Inflammatory macrophage (primary cell): ENCODE measurements around the gene TBC1D21.
A peak's percentile ranks its signal among the peaks of the same experiment; 100 is the strongest.

Experiments
- DNase-seq, 2 donors: peaks; one replicate each; pipeline ENCODE4 v3.0.0-alpha.2; 2020 to 2022

Gene TBC1D21

DNA sequence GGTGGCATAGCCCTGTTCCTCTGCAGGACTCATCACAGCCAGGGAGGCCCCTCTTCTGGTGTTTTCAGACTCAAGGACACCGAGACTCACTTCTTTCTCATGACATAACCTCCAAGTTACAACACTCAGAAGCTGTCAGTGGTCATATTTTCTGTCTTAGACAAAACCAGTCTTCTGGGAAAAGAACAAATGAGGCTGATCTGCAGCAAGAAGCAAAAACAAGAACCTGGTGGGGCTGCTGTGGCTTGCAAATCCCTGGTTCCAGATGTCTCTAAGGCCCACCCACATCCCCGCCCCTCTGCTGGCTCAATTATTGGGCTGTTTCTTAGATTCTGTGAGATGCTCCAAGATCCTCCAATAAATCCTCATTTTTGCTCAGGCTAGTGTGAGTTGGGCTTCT, 36.3 kb downstream of the TBC1D21 start:
- no peak for DNase-seq

DNA sequence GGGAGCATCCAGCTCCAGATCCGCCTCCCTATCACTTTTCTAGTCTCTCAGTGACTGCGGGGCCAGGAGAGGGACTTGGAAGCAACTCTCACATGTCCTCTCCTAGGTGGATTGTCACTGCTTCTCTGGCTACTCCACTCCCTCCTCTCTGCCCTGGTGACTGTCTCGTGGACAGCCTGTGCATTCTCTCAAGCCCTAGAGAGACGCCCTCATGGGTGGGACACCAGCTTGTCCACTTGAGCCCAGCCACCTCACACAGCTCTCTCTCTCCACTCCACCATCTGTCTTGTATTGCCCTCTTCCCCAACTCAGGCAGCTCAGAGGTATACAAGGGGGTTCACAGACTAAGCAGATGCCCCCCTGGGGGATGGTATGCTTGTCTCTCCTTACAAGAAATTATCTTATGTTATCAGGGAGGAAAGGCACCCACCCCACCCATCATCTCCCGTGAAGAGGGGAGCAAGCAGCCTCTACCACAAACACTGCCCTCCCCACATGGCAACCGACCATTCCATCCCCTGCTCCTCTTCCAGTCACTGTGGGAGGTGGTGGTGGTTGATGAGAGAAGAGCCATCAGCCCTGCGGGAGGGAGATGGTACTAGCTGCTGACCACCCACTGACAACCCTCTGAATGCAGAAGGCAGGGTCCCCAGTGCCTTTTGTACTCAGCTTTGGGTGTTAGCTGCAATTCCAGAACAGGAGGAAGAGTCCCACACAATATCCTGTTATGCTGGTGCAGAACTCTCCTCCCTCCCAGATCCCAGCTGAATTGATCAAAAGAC, 37.3 kb downstream of the TBC1D21 start:
- DNase-seq = no peak

DNA sequence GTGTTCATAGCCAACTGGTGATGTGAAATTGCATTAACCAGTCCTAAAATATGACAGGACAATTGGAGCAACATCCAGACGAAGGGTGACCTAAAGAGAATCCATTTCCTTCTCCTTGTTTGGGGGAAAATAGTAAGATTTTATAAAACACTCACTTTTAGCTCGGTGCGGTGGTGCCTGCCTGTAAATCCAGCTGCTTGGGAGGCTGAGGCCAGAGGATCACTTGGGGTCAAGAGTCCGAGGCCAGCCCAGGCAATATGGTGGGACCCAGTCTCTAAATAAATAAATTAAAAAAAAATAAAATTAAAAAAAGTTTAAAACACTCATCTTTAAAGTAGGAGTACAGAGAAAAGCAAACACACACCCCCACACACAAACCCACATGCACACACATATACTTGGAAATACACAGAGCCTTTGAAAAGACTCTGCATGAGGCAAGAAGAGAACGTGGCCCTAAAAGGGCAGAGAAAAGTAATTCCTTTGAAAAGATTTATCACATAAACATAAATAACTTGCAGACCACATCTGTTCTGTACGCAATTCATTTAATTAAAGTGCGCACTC, 38.7 kb downstream of the TBC1D21 start:
- DNase-seq = no peak

DNA sequence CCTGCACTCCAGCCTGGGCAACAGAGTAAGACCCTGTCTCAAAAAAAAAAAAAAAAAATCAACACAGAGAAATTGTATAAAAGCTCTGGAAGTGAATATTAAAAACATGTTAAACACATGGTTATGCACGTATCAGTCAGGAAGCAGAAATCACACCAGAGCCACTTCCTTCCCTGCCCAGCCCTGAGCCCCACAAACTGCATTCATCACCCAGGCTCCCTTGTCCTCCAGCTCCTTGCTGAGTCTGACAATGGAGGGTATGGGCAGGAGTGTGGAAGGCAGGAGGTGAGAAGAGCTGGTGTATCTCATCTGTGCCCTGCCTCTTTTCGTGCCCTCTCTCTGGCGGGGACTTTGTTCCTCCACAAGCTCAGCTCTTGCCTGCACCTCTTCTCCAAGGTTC, 40.8 kb downstream of the TBC1D21 start:
- no peak for DNase-seq

DNA sequence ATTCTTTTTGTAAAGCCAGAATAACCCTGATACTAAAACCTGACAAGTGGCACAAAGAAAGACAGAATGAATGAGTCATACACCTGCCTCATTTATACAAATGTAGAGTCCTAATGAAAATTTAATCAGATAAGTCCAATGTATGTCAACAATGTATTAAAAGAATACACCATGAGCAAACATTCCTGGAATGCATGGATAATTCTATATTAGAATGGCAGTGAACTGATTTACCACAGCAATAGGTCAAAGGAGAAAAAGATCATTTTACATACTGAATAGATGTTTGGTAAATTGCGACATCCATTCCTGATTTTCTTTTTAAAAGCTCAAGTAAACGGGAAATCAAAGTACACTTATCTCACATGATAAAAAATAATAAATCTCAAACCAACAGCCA, 41.7 kb downstream of the TBC1D21 start:
- DNase-seq = no peak

DNA sequence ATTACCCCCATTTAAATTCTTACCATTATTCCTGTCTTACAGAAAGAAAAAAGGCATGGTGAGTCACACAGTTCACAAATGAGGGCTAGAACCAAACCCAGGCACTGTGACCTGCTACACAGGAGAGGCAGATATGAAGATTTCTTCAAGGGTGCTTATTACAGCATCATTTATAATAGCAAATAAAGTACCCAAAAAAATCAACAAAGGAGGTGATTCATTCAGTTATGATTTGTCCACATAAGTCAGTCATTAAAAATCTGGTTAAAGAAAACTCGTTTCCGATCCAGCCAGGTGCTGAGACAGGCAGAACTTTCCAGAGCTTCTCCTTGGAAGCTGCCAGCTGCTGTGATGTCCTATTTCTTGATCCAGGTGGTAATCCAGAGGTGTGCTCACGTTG, 45.4 kb downstream of the TBC1D21 start:
- no peak for DNase-seq

DNA sequence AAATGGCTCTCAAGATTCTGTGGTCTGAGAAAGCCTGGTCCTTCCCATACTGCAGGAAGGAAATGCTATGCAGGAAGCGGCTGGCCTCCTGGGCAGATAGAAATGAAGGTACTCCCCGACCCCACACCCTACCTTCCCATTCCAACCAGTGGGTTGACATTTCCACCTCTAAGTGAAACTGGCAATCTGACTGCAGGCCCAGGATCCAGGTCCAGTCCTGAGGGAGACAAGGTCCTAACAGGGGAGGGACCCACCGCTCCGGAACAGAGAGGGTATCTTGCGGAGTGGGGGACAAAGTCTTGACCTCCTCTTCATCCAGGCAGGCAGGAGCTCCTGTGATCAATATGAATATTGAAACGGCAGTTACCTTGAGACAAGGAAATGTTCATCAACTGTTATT, 46.3 kb downstream of the TBC1D21 start:
- DNase-seq = no peak

DNA sequence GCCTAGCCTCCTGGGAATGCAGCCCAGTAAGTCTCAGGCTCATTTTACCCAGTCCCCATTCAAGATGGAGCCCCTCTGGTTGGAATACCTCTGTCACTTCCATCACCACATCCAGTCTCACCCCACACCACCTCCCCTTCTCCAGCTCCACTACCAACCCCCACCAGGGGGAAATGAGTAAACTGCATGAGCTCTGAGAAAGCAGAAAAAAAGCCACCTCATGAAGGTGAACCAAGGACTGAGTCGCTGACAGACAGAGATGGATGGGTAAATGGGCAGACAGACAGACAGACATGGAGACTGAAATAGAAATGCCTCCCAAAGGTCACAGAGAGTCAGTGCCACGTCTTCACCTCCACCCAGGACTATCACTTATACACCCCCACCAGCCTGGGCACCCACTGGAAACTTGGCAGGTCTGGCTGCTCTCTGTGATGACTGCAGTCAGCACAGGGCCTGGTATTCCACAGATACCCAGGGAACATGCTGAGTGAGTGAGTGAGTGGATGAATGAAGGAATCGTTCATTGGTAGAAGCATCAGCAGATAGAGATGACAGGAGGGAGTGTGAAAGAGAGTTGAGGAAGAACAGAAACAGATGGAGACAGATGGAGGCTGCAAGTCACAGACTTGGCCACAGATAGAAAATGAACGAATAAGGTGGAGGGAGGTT, 48.0 kb downstream of the TBC1D21 start:
- DNase-seq = no peak

DNA sequence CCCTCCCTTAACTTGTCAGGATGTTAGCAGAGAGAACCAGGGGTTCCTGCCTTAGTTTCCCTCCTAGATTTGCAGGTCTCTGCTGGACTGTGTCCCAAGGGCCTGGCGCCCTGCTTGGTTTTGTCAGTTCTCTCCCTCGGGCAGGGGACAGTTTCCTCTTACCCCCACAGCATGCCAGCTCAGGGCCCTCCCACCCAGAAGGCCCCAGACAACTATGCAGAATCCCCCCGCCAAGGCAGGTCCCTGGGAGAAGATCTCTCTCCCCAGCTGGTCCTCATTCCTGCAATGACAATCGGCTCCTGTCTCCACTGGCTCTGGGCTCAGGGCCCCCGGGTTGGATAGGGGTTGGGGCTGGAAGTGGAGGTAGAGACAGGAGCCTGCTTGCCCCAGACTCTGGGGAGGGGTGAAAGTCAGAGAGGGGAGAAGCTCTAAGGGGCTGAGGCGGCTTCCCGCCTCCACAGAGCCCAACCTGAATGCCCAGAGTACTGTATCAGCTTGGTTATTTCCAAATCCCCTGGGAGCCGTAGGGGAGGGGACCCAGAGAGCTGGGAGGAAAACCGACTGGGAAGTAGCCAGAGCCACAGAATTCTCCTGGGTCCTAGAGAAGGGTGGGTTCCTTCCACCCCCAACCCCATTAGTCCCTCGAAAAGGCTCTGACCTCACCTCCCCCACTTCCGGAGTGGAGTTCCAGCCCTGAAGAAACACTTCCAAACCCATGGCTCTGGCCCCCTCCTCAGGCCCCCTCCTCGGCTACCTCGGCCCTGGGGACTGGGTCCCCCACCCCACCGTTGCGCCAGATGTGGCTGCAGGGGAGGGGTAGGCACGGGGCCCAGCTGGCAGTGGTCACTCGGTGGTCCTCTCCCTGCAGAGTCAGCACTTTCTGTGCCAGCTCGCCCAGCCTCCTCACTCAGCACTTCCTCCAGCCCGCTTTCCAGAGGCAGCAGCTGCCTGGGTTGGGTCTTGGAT, 49.1 kb downstream of the TBC1D21 start:
- DNase-seq = no peak

DNA sequence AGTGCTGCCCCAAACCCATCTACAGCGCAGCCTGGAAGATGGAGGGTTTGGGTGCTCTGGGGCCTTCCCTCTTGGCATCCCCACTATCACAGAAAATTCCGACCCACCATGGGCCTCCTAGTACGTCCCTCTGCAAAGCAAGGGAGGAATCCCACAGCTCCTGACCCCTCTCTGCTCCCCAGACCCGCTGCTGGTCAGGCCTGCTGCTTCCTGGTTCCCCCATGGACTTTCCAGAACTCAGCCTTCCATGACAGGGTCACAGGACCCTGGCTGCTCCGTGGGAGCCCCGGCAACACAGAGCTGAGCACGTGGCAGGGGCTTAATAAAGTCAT, 49.8 kb downstream of the TBC1D21 start:
- DNase-seq = no peak

DNA sequence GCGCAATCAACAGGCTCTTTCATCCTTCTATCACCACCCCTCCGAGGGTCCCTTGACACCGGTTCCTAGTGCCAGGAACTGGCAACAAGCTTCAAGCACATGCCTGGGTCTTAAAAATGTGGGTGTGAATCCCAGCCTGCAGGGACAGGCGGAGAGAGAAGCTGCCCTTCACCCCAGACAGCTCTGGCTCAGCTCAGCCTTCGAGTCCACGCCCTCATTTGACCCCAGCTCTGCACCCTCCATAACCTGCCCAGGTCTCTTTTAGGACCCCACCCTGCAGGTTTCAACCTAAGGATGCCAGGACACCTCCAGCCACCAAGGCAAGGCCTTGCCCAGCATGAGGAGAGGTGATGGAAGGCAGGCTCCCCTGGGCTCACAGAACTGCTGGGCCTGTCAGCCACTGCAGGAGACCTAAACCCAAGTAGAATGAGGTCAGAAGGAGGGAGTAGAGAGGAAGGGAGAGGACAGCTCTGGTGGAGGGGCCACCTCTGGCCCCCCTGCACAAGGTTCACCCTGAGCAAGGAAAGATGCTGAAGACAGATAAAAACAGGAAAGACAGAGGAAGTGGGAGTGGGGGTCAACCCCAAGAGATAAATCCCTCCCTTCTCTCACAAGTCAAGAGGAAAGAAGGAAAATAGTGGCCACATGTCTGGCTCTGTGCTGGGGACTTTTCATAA, 50.3 kb downstream of the TBC1D21 start:
- no peak for DNase-seq

DNA sequence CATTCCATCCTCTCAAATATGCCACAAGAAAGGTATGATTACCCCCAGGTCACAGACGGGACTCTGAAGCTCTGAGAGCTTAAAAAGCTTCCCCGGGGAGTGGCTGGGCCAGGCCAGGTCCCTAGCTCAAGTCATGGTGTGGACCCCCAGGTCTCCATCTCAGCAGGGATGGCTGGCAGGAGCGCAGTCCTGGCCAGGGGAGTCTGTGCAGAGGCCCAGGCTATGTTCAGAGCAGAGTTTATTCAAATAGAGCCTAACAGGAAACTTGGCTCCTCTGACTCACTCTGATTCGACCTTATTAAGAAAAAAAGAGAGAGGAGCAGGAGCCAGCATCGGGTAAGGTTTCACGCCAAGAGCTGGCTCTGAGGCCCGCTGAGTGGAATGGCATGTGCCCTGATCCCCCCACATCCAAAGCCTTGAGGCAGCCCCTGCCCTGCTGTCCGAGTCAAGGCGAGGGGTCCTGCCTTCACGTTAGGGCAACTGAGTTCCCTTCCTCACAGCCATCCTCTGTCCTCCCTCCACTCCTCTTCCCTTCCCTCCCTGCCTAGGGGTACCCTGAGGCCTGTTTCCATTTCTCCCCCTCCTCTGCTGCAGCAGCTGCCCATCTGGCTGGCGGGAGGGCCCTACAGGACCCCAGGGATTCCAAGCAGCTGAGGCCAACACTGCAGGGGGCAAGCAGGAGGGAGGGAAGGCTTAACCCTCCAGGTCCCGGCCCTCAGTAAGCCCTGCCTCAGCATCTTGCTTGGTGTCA, 51.0 kb downstream of the TBC1D21 start:
- no peak for DNase-seq

DNA sequence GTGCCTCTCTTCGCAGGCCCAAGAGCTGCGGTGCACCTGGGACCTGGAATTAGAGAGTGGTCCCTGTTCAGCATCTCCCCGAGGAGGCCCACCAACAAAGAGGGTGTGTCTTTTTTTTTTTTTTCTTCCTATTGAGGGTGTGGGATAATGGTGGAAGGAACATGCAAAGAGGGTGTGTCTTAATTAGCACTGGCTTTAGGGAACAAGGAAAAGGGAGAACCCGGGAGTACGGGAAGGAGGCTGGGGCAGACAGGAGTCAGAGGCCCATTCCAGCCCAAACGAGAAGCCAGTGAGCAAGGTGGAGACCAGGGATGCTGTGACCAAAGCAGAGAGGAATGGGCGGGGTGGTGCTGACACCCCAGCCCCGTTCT, 52.5 kb downstream of the TBC1D21 start:
- DNase-seq = no peak

DNA sequence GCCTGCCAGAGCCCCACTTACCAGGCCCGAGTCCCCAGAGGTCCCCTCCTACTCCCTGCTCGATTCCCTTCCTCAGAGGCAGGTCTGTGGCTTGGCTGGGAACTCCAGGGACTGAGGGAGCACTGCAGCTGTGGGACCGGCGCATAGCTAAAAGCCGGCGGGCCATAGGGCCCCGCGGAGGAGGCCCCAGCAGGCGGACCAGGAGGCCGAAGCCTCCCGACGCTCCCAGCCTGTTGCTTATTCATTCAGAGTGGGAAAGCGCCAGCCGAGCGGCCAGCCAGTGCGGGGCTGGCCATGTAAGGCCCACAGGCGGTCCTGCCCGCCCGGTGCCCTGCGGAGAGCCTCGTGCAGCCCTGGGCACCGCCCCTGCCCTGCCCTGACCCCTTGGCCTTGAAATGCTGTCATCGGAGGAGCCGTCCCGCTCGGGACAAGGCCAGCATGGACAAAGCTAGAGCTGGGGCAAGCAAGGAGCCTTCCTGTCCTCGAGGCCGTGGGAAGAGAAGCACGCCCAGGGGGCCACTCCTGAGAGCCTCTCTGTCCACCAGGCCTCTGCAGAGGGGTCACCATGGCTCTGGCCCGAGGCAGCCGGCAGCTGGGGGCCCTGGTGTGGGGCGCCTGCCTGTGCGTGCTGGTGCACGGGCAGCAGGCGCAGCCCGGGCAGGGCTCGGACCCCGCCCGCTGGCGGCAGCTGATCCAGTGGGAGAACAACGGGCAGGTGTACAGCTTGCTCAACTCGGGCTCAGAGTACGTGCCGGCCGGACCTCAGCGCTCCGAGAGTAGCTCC, 53.0 kb downstream of the TBC1D21 start, which contains the start of gene LOXL1:
Gene LOXL1, plus strand, starts transcription at position 244 of the 784 bp plus-strand sequence. Its CDS starts 322 bp downstream, at position 566.
- DNase-seq = peak in 1 of 2 donors; percentile 11

DNA sequence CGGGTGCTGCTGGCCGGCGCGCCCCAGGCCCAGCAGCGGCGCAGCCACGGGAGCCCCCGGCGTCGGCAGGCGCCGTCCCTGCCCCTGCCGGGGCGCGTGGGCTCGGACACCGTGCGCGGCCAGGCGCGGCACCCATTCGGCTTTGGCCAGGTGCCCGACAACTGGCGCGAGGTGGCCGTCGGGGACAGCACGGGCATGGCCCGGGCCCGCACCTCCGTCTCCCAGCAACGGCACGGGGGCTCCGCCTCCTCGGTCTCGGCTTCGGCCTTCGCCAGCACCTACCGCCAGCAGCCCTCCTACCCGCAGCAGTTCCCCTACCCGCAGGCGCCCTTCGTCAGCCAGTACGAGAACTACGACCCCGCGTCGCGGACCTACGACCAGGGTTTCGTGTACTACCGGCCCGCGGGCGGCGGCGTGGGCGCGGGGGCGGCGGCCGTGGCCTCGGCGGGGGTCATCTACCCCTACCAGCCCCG, 53.7 kb downstream of the TBC1D21 start:
- DNase-seq = no peak

DNA sequence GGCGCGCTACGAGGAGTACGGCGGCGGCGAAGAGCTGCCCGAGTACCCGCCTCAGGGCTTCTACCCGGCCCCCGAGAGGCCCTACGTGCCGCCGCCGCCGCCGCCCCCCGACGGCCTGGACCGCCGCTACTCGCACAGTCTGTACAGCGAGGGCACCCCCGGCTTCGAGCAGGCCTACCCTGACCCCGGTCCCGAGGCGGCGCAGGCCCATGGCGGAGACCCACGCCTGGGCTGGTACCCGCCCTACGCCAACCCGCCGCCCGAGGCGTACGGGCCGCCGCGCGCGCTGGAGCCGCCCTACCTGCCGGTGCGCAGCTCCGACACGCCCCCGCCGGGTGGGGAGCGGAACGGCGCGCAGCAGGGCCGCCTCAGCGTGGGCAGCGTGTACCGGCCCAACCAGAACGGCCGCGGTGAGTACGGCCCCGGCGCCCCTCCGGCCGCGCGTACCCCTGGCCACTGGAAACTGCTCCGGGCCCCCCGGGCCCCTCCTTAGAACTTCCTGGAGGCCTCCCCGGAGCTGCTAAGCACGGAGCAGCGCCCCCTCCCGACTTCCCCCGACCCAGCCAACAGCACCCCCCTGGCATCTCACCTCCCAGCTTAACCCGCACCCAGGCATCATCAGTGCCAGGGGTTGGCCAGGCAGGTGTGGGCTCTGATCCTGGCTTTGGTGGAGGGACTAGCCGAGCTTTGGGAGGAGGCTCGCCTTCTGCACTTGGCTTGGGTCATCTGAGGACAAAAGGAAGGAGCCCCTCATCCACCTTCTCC, 54.3 kb downstream of the TBC1D21 start:
- DNase-seq = peak in 1 of 2 donors; percentile 13

DNA sequence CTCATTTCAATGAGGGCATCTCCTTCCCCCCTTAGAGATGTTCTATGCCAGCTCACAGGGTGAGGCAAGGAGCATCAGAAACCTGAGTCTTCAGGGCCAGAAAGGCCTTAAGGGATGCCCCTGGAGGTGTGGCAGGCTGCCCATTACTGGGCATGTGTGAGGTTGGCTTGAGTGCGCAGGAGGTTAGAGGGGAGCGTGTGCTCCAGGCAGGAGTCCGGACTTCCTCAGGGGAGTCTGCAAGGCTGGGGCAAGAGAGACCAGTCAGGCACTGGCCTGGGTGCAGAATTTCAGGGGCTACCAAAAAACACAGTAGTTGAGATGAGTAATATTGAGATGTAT, 54.8 kb downstream of the TBC1D21 start:
- no peak for DNase-seq

DNA sequence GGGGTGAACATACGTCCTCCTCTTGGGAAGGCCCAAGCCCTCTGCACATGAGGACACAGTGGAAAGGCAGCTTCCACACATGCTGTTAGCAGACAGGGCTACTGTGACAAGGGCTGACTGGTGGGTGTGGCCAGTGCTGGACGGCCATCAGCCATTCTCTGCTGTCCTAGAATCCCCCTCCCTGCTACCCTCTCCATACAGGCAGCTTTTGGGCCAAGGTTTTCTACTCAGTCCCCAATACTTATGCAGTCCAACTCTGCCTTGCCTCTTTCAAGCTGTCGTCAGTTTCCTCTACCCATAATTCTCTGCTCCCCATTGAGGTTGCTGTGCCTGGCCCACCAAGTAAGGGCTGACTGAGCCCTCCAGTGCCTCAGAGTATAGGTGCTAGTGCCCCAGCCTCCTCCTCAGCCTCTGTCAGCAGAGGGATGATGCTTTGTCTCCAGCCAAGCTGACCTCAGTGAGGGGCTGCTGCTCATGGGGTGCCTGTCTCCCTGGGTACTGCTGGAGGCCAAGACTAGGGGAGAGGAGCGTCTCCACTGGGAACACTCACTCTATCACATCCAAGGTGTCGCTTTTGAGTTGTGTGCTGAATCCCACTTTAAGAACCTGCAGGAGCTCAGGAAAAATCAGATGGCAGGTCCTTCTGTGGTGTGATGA, 55.7 kb downstream of the TBC1D21 start:
- DNase-seq = no peak

DNA sequence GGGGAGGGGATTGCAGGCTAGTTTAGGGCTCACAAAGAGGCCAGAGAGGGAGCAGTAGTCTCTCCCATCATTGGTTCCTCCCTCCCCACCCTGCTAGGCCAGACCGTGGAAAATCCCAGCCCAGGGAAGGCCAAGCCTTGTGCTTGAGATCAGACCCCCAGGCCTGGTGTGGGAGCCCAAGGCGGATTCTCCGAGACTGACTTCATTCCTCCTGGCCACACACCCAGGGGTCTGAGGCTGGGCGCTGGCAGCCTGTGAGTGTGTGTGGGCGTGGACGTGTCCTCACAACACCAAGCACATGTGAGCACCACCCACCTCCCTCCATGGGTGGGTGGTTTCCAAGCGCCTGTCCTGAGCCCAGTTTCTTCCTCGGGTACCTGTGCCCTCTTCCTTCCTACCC, 57.0 kb downstream of the TBC1D21 start:
- no peak for DNase-seq
